PC-9 (cell line): Measurements from ENCODE around the gene VPS13D. TPM values are rescaled to one million over a fixed set of nuclear protein-coding genes. Genes with fewer than 3 reads are reported as not detected.

Experiments used
- BruUV-seq: library from RNA; stranded (reverse); fragments of 400-500 nt; replicated peaks from 2 replicates; lab custom pipeline; 2021; lab: Mats Ljungman, UMichigan
- CTCF ChIA-PET: fragments of 300-600 bp; sonication (Branson Sonifier 250); formaldehyde crosslinking; loops from one replicate; lab custom pipeline; 2022; ENCODE audit warnings: antibody characterized with exemption; lab: Charles Lee
- POLR2A ChIA-PET: fragments of 300-600 bp; sonication (Branson Sonifier 250); formaldehyde crosslinking; loops from one replicate; lab custom pipeline; 2022; ENCODE audit warnings: antibody characterized with exemption; ENCODE audit not compliant: unreplicated experiment; lab: Charles Lee
- DNase-seq, 2 experiments: peaks; one replicate each; pipeline versions ENCODE4 v3.0.0 to v3.0.0-alpha.2; 2015 to 2022; ENCODE audit warnings: mixed read lengths in 1 of 2
- H2AFZ ChIP-seq: fragments of 200-600 bp; sonication (generic); 2 replicates; pipeline ENCODE4 v1.8.1; 2017; ENCODE audit warnings: antibody characterized with exemption
- H3F3A ChIP-seq: fragments of 200-600 bp; sonication (generic); 2 replicates; pipeline ENCODE4 v1.8.1; 2017; ENCODE audit warnings: antibody characterized with exemption, mild to moderate bottlenecking, low read depth; ENCODE audit not compliant: insufficient read depth
- H3K27ac ChIP-seq: fragments of 200-600 bp; sonication (generic); 2 replicates; pipeline ENCODE4 v1.6.1; 2016; ENCODE audit warnings: mixed run types
- H3K27me3 ChIP-seq: fragments of 200-600 bp; sonication (generic); 2 replicates; pipeline ENCODE4 v1.6.1; 2016; ENCODE audit warnings: low read depth, mixed run types; ENCODE audit not compliant: insufficient read depth
- H3K36me3 ChIP-seq: fragments of 200-600 bp; sonication (generic); 2 replicates; pipeline ENCODE4 v1.6.1; 2016; ENCODE audit warnings: low read depth, mixed run types
- H3K4me1 ChIP-seq: fragments of 200-600 bp; sonication (generic); replicated peaks from 2 replicates; pipeline ENCODE4 v1.6.1; 2016; ENCODE audit warnings: mixed run types; ENCODE audit not compliant: insufficient read depth
- H3K4me2 ChIP-seq: fragments of 200-600 bp; sonication (generic); 2 replicates; pipeline ENCODE4 v1.6.1; 2017; ENCODE audit warnings: mixed run types
- H3K4me3 ChIP-seq: fragments of 200-600 bp; sonication (generic); 2 replicates; pipeline ENCODE4 v1.6.1; 2016; ENCODE audit warnings: mixed run types
- H3K79me2 ChIP-seq: fragments of 200-600 bp; sonication (generic); 2 replicates; pipeline ENCODE4 v1.6.1; 2017; ENCODE audit warnings: low read depth, mixed run types
- H3K9me2 ChIP-seq: fragments of 200-600 bp; sonication (generic); 2 replicates; pipeline ENCODE4 v1.8.1; 2017; ENCODE audit warnings: mild to moderate bottlenecking; ENCODE audit not compliant: insufficient read depth
- H3K9me3 ChIP-seq: fragments of 200-600 bp; sonication (generic); 2 replicates; pipeline ENCODE4 v1.8.1; 2016; ENCODE audit warnings: low read depth; ENCODE audit not compliant: insufficient read depth
- H4K20me1 ChIP-seq: fragments of 200-600 bp; sonication (generic); 2 replicates; pipeline ENCODE4 v1.8.1; 2017; ENCODE audit not compliant: insufficient read depth
- CTCF ChIP-seq: fragments of 200-600 bp; sonication (generic); conservative IDR thresholded peaks from 2 replicates; pipeline ENCODE4 v1.6.1; 2017; ENCODE audit warnings: mixed run types, antibody characterized with exemption, mild to moderate bottlenecking, moderate library complexity
- EZH2 ChIP-seq: fragments of 200-600 bp; sonication (generic); IDR thresholded peaks from 2 replicates; pipeline ENCODE4 v1.8.0; 2017; ENCODE audit warnings: antibody characterized with exemption, low read depth
- intact Hi-C: fragments of 100-400 bp; cut with micrococcal nuclease; formaldehyde crosslinking; loops from one replicate; pipeline ENCODE4 v1.10.0; 2022; ENCODE audit not compliant: unreplicated experiment
- total RNA-seq: library from RNA; stranded (reverse); gene quantifications from 2 replicates; pipeline ENCODE4 v1.2.3, GENCODE V29; 2021

The VPS13D gene
- total RNA-seq, 1 experiment from 2014 or later, result 36.2 TPM

GRCh38 chr1:12302798-12303447 is 73.1 kb downstream of the VPS13D start:
- no peak for TF ChIP-seq CTCF
- TF ChIP-seq EZH2, result no peak
- POLR2A ChIA-PET, result no interaction called here

GRCh38 chr1:12305377-12305776 is 75.5 kb downstream of the VPS13D start:
- no peak for DNase-seq
- no peaks in the 10 kb centered on the region for H3K4me1 ChIP-seq
- ChIA-PET POLR2A (no interaction called here), CTCF (no interaction called here)
- no peak overlapping the region for H3K4me3 ChIP-seq
- BruUV-seq, result no TSS peak
- H3K4me2 ChIP-seq, result no peak overlapping the region
- H2AFZ ChIP-seq, result no peak overlapping the region
- no peaks in the 10 kb centered on the region for H3F3A ChIP-seq
- H4K20me1 ChIP-seq, result no peaks in the 10 kb centered on the region
- no peaks in the 10 kb centered on the region for H3K27me3 ChIP-seq
- H3K79me2 ChIP-seq, result no peaks in the 10 kb centered on the region
- no peaks in the 10 kb centered on the region for H3K9me2 ChIP-seq
- H3K9me3 ChIP-seq, result no peaks in the 10 kb centered on the region
- TF ChIP-seq CTCF (no peak), EZH2 (no peak)
- no peaks in the 10 kb centered on the region for H3K36me3 ChIP-seq
- H3K27ac ChIP-seq, result no peak overlapping the region
- intact Hi-C loops, result no loop called here

More at GRCh38 chr1:12302798-12303447, 73.1 kb downstream of the VPS13D start:
- H2AFZ ChIP-seq, result no peak overlapping the region
- no peaks in the 10 kb centered on the region for H3K79me2 ChIP-seq
- no TSS peak for BruUV-seq
- no peak overlapping the region for H3K4me3 ChIP-seq
- intact Hi-C loops, result no loop called here
- no peak for DNase-seq
- no peaks in the 10 kb centered on the region for H4K20me1 ChIP-seq
- H3K27ac ChIP-seq, result no peak overlapping the region
- H3K9me2 ChIP-seq, result no peaks in the 10 kb centered on the region
- no peaks in the 10 kb centered on the region for H3K4me1 ChIP-seq
- no peak overlapping the region for H3K4me2 ChIP-seq
- no peaks in the 10 kb centered on the region for H3K9me3 ChIP-seq
- CTCF ChIA-PET, result no interaction called here
- no peaks in the 10 kb centered on the region for H3F3A ChIP-seq
- no peaks in the 10 kb centered on the region for H3K36me3 ChIP-seq
- no peaks in the 10 kb centered on the region for H3K27me3 ChIP-seq

GRCh38 chr1:12309783-12310742 is 80.2 kb downstream of the VPS13D start:
- Histone ChIP-seq H3K9me3 (no peaks in the 10 kb centered on the region), H3K4me1 (peaks cover 8% of the 10 kb centered on the region), H3K4me2 (no peak overlapping the region), H3K4me3 (no peak overlapping the region), H3F3A (no peaks in the 10 kb centered on the region), H3K79me2 (no peaks in the 10 kb centered on the region), H3K36me3 (no peaks in the 10 kb centered on the region), H4K20me1 (no peaks in the 10 kb centered on the region), H3K27ac (no peak overlapping the region), H2AFZ (no peak overlapping the region), H3K27me3 (no peaks in the 10 kb centered on the region), H3K9me2 (no peaks in the 10 kb centered on the region)
- TF ChIP-seq CTCF (no peak), EZH2 (no peak)
- no peak for DNase-seq
- ChIA-PET CTCF (no interaction called here), POLR2A (no interaction called here)
- intact Hi-C loops, result no loop called here
- no TSS peak for BruUV-seq
